GM10248 (cell line): ENCODE results near the gene ALDH3A2.

Experiments used
- CTCF ChIA-PET: fragments of 300-600 bp; sonication (Branson Sonifier 250); formaldehyde crosslinking; extraction: SDS; loops from one replicate; lab custom pipeline; 2021; ENCODE audit warnings: antibody characterized with exemption; lab: Yijun Ruan, JAX
- POLR2A ChIA-PET: fragments of 350-650 bp; sonication (Branson Sonifier 250); formaldehyde crosslinking; extraction: SDS; loops from one replicate; lab custom pipeline; 2020; ENCODE audit warnings: antibody characterized with exemption; lab: Yijun Ruan, JAX
- DNase-seq: peaks from one replicate; pipeline ENCODE4 v3.0.0; 2012; ENCODE audit errors: extremely low spot score
- TF ChIP-seq, protein P1 (sequence below): IDR thresholded peaks from 2 replicates; pipeline ENCODE4 v1.5.1; 2012; ENCODE audit warnings: mild to moderate bottlenecking, low read depth; ENCODE audit errors: extremely low read depth, missing control alignments, control extremely low read depth

ALDH3A2 gene

DNA sequence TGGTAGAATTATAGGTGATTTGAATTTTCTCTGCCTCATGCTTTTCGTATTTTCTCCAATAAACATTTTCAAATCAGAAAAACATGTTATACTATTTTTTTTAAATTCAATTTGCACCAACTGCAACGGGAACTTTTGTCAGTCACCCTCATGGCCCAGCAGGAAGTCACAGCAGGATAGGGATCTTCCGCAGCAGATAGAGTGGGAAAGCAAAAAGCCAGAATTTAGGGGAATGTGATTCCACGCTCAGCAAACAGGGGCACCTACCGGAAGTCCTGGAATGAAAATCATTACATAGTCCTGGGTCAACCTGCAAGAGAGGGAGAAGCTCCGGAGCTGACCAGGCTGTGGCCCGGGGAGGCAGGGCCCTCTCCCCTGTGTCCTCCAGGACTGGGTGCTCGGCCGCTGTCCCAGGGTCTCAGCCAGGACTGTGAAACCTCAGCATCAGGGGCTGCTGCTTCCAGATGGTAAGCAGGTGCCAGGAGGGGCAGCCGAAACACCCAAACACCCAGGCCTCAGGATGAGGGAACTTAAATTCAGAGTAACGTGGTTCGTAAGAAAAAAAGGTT is 64.0 kb downstream of the ALDH3A2 start:
- ChIA-PET CTCF (no interaction called here), POLR2A (no interaction called here)
- TF ChIP-seq, protein P1, sequence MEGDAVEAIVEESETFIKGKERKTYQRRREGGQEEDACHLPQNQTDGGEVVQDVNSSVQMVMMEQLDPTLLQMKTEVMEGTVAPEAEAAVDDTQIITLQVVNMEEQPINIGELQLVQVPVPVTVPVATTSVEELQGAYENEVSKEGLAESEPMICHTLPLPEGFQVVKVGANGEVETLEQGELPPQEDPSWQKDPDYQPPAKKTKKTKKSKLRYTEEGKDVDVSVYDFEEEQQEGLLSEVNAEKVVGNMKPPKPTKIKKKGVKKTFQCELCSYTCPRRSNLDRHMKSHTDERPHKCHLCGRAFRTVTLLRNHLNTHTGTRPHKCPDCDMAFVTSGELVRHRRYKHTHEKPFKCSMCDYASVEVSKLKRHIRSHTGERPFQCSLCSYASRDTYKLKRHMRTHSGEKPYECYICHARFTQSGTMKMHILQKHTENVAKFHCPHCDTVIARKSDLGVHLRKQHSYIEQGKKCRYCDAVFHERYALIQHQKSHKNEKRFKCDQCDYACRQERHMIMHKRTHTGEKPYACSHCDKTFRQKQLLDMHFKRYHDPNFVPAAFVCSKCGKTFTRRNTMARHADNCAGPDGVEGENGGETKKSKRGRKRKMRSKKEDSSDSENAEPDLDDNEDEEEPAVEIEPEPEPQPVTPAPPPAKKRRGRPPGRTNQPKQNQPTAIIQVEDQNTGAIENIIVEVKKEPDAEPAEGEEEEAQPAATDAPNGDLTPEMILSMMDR: no peak
- DNase-seq: no peak

DNA sequence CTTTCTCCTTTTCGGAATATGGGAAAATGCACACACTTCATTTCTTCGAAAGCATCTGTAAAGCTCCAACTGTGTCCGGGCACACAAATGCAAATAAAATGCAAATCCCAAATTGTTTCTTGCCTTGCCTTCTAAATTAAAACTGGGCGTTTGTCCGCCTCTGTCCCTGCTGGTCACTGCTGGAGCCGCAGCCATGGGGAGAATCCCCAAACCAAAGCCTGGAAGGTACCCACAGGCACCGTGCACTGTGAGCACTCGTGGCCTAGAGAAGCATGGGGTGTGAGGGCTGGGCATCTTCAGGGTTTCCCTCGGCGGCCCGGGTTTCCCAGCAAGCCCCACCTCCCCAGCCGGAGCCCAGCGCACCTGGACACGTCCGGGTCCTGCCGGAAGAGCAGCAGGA is 64.9 kb downstream of the ALDH3A2 start:
- POLR2A ChIA-PET: no interaction called here
- TF ChIP-seq, protein P1: no peak
- DNase-seq: no peak
- CTCF ChIA-PET: no interaction called here

DNA sequence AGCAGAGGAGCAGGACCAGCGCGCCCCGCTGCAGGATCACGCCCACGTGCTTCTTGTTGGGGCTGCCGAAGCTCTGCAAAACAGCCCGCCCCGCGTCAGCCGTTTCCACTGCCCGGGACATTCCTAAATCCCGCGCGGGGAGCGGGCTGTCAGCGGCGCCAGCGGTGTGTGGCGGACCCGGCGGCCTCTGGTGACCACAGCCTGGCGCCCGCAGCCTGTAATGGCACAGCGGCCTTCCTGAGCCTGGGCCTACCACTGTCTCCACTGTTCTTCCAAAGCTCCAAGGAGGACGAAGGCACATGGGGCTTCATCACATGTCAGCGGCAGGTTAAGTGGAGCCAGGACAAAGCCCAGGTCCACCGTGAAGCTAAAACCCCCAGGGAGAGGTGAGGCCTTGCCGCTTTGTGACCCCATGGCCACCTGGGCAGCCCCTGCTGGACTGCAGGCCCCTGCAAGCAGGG is 65.4 kb downstream of the ALDH3A2 start:
- no peak for DNase-seq
- TF ChIP-seq, protein P1: no peak
- POLR2A ChIA-PET: no interaction called here
- CTCF ChIA-PET: interaction anchor here (0.6 kb wide), 1 partner anchor 51 kb away, joined by 3 read pairs; no protein-coding TSS in a partner anchor

GRCh38 chr17:19714542-19715411 is 66.2 kb downstream of the ALDH3A2 start:
- POLR2A ChIA-PET: no interaction called here
- TF ChIP-seq, protein P1: no peak
- DNase-seq: no peak
- CTCF ChIA-PET: interaction anchor here (4.5 kb wide), 1 partner anchor 13 kb away, joined by 15 read pairs; no protein-coding TSS in a partner anchor

GRCh38 chr17:19716108-19717030 is 67.8 kb downstream of the ALDH3A2 start, which contains the start of gene SLC47A2:
Gene SLC47A2 (minus strand): TSS chr17:19716584. CDS start chr17:19716555, 29 bp downstream.
- no peak for DNase-seq
- ChIA-PET CTCF (interaction anchor here (4.5 kb wide), 1 partner anchor 12 kb away, joined by 15 read pairs; no protein-coding TSS in a partner anchor), POLR2A (no interaction called here)
- TF ChIP-seq, protein P1: no peak

DNA sequence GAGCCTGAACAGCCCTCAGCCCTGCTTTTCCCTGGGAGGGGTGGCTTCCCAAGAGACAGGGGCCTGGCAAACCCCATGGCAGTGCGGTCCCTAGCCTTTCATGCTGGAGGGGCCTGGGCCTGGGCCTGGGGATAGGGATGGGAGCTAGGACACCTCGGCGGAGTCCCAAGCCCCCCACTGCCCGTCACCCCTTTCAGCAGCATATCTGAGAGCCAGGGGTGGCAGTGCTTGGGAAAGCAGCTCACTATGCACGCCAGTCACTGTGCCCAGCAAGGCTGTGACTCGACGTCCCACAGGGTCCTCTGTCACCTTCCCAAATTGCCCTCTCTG is 68.4 kb downstream of the ALDH3A2 start:
- TF ChIP-seq, protein P1: no peak
- DNase-seq: no peak
- ChIA-PET CTCF (interaction anchor here (4.5 kb wide), 1 partner anchor 11 kb away, joined by 15 read pairs; no protein-coding TSS in a partner anchor), POLR2A (no interaction called here)
